HEK293 (cell line): ENCODE measurements around the gene RAB11FIP3.

Source experiments
- CTCF ChIA-PET: fragments of 350-600 bp; formaldehyde crosslinking; extraction: SDS; loops from one replicate; lab custom pipeline; 2021; ENCODE audit warnings: antibody characterized with exemption; lab: Yijun Ruan, JAX
- POLR2A ChIA-PET: fragments of 300-600 bp; formaldehyde crosslinking; extraction: SDS; loops from one replicate; lab custom pipeline; 2020; ENCODE audit warnings: antibody characterized with exemption, inconsistent platforms; lab: Yijun Ruan, JAX
- H3K27ac ChIP-seq: fragments of 200-500 bp; sonication (Bioruptor generic); 2 replicates; pipeline ENCODE4 v1.5.1; 2014; ENCODE audit warnings: low read depth, low read length, control low read depth, inconsistent platforms; ENCODE audit errors: extremely low read depth
- H3K36me3 ChIP-seq, 2 experiments: fragments of 200-500 bp in 1 of 2; sonication (Bioruptor generic) in 1 of 2; 1 replicate in 1 of 2; 2 replicates in 1 of 2; pipeline ENCODE4 v1.5.1; 2014 to 2017; ENCODE audit warnings: inconsistent platforms in 2 of 2, low read length in 2 of 2; ENCODE audit not compliant: control insufficient read depth in 2 of 2, insufficient read depth in 1 of 2
- H3K4me1 ChIP-seq: fragments of 200-500 bp; sonication (Bioruptor generic); 2 replicates; pipeline ENCODE4 v1.5.1; 2014; ENCODE audit warnings: mild to moderate bottlenecking, low read length, inconsistent platforms; ENCODE audit not compliant: control insufficient read depth, insufficient read depth
- H3K4me3 ChIP-seq: 2 replicates; pipeline ENCODE4 v1.5.1; 2011; ENCODE audit warnings: low read depth, mild to moderate bottlenecking, control low read depth, low read length, moderate library complexity
- H3K9me3 ChIP-seq: fragments of 200-500 bp; sonication (Bioruptor generic); 2 replicates; pipeline ENCODE4 v1.5.1; 2014; ENCODE audit warnings: low read depth, low read length, inconsistent platforms; ENCODE audit not compliant: control insufficient read depth, insufficient read depth
- BCL6B ChIP-seq: fragments of 450-650 bp; formaldehyde crosslinking; IDR thresholded peaks from 2 replicates; pipeline ENCODE4 v1.5.1; 2017; ENCODE audit warnings: missing biosample characterization, missing genetic modification characterization
- HOXC10 ChIP-seq: sonication (generic); formaldehyde crosslinking; IDR thresholded peaks from 2 replicates; pipeline ENCODE4 v1.8.1; 2023; ENCODE audit warnings: mild to moderate bottlenecking, missing genetic modification reagents
- HOXD13 ChIP-seq: sonication (generic); formaldehyde crosslinking; IDR thresholded peaks from 2 replicates; pipeline ENCODE4 v1.8.0; 2022; ENCODE audit warnings: missing genetic modification reagents, borderline replicate concordance
- INSM2 ChIP-seq: fragments of 450-650 bp; formaldehyde crosslinking; IDR thresholded peaks from 2 replicates; pipeline ENCODE4 v1.5.1; 2016; ENCODE audit warnings: missing biosample characterization, missing genetic modification characterization
- KLF16 ChIP-seq: fragments of 450-650 bp; formaldehyde crosslinking; IDR thresholded peaks from 2 replicates; pipeline ENCODE4 v1.5.1; 2017; ENCODE audit warnings: missing biosample characterization, missing genetic modification characterization
- KLF9 ChIP-seq: fragments of 450-650 bp; formaldehyde crosslinking; IDR thresholded peaks from 2 replicates; pipeline ENCODE4 v1.5.1; 2016; ENCODE audit warnings: missing biosample characterization, missing genetic modification characterization, low read depth
- SALL2 ChIP-seq: fragments of 450-650 bp; formaldehyde crosslinking; IDR thresholded peaks from 2 replicates; pipeline ENCODE4 v1.5.0; 2017; ENCODE audit warnings: missing biosample characterization, mild to moderate bottlenecking, missing genetic modification characterization, borderline replicate concordance
- SCRT1 ChIP-seq: fragments of 450-650 bp; formaldehyde crosslinking; IDR thresholded peaks from 2 replicates; pipeline ENCODE4 v1.5.1; 2016; ENCODE audit warnings: missing biosample characterization, missing genetic modification characterization, borderline replicate concordance
- TSHZ1 ChIP-seq: fragments of 450-650 bp; formaldehyde crosslinking; IDR thresholded peaks from 2 replicates; pipeline ENCODE4 v1.5.1; 2016; ENCODE audit warnings: missing biosample characterization, missing genetic modification characterization, borderline replicate concordance
- YY2 ChIP-seq: fragments of 450-650 bp; formaldehyde crosslinking; IDR thresholded peaks from 2 replicates; pipeline ENCODE4 v1.5.1; 2016; ENCODE audit warnings: missing biosample characterization, missing genetic modification characterization
- ZNF10 ChIP-seq: fragments of 450-650 bp; formaldehyde crosslinking; IDR thresholded peaks from 2 replicates; pipeline ENCODE4 v1.5.1; 2017; ENCODE audit warnings: missing biosample characterization, missing genetic modification characterization
- ZNF132 ChIP-seq: fragments of 450-650 bp; formaldehyde crosslinking; IDR thresholded peaks from 2 replicates; pipeline ENCODE4 v1.5.1; 2017; ENCODE audit warnings: missing biosample characterization, missing genetic modification characterization, borderline replicate concordance
- ZNF174 ChIP-seq: fragments of 450-650 bp; formaldehyde crosslinking; IDR thresholded peaks from 2 replicates; pipeline ENCODE4 v1.5.0; 2017; ENCODE audit warnings: missing biosample characterization, mild to moderate bottlenecking, missing genetic modification characterization
- ZNF2 ChIP-seq: fragments of 450-650 bp; formaldehyde crosslinking; IDR thresholded peaks from 2 replicates; pipeline ENCODE4 v1.5.1; 2016; ENCODE audit warnings: missing biosample characterization, missing genetic modification characterization
- ZNF362 ChIP-seq: fragments of 450-650 bp; formaldehyde crosslinking; IDR thresholded peaks from 2 replicates; pipeline ENCODE4 v1.5.1; 2016; ENCODE audit warnings: missing biosample characterization, missing genetic modification characterization
- ZNF48 ChIP-seq: fragments of 450-650 bp; formaldehyde crosslinking; IDR thresholded peaks from 2 replicates; pipeline ENCODE4 v1.5.1; 2016; ENCODE audit warnings: missing biosample characterization, missing genetic modification characterization
- ZNF776 ChIP-seq: fragments of 450-650 bp; formaldehyde crosslinking; IDR thresholded peaks from 2 replicates; pipeline ENCODE4 v1.5.0; 2017; ENCODE audit warnings: missing biosample characterization, missing genetic modification characterization, borderline replicate concordance
- ZSCAN30 ChIP-seq: fragments of 450-650 bp; IDR thresholded peaks from 2 replicates; pipeline ENCODE4 v1.5.1; 2018; ENCODE audit warnings: missing biosample characterization, mild to moderate bottlenecking, missing genetic modification characterization, moderate library complexity

The RAB11FIP3 gene

GRCh38 chr16:507996-508395 lies 82.5 kb downstream of the RAB11FIP3 start:
- Histone ChIP-seq H3K27ac (no peak overlapping the region), H3K36me3 (peaks cover 0 to 37% of the 10 kb centered on the region in 2 experiments; a peak in 1 of 3 replicates), H3K4me1 (no peaks in the 10 kb centered on the region), H3K4me3 (no peak overlapping the region), H3K9me3 (no peaks in the 10 kb centered on the region)
- TF ChIP-seq TSHZ1 (tag by site-specific recombination) (no peak), BCL6B (tag by site-specific recombination) (no peak), ZNF776 (tag by site-specific recombination) (no peak), ZNF362 (no peak), YY2 (tag by site-specific recombination) (no peak), ZSCAN30 (tag by site-specific recombination) (no peak), SALL2 (tag by site-specific recombination) (no peak), KLF16 (no peak), ZNF132 (tag by site-specific recombination) (no peak), ZNF48 (tag by site-specific recombination) (no peak), SCRT1 (tag by site-specific recombination) (no peak)
- CTCF ChIA-PET: no interaction called here
- POLR2A ChIA-PET: no interaction called here

GRCh38 chr16:508884-509736 lies 83.7 kb downstream of the RAB11FIP3 start:
- POLR2A ChIA-PET: no interaction called here
- CTCF ChIA-PET: no interaction called here
- Histone ChIP-seq H3K36me3 (peaks cover 0 to 41% of the 10 kb centered on the region in 2 experiments; a peak in 1 of 3 replicates), H3K9me3 (no peaks in the 10 kb centered on the region), H3K4me1 (no peaks in the 10 kb centered on the region), H3K4me3 (no peak overlapping the region), H3K27ac (no peak overlapping the region)
- no peak for TF ChIP-seq ZSCAN30 (tag by site-specific recombination)
- no peak for TF ChIP-seq TSHZ1 (tag by site-specific recombination)
- no peak for TF ChIP-seq ZNF10 (tag by site-specific recombination)
- no peak for TF ChIP-seq ZNF2
- TF ChIP-seq HOXC10 (CRISPR knock-in tag): no peak
- no peak for TF ChIP-seq ZNF174
- no peak for TF ChIP-seq INSM2 (tag by site-specific recombination)
- no peak for TF ChIP-seq HOXD13 (CRISPR knock-in tag)
- no peak for TF ChIP-seq KLF9 (tag by site-specific recombination)
